ENCODE measurements around the gene ARL5B.

Gene ARL5B

DNA sequence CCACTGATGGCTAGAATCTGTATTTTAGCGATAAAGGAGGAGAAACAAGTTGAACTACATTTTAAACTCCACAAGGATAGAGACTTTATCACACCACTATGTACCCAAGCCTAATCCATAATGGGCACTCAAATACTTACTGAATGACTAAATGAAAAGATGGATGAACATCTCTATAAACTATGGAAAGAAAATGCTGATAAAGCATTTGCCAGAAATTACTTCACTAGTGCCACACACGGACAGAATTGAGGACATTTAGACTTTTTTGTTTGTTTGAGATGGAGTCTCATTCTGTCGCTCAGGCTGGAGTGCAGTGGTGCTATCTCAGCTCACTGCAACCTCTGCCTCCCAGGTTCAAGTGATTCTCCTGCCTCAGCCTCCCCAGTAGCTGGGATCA, 6.1 kb upstream of the ARL5B start:
- ATAC-seq, result no peak
- no peak for TF ChIP-seq ESRRG (CRISPR knock-in tag; IDR thresholded peaks at IDR 0.05)
- TF ChIP-seq PPARA (CRISPR knock-in tag; IDR thresholded peaks at IDR 0.05; ENCODE audit: borderline replicate concordance), result no peak
- no peak for TF ChIP-seq ZNF70 (CRISPR knock-in tag; IDR thresholded peaks at IDR 0.05)
- TF ChIP-seq, protein P1, sequence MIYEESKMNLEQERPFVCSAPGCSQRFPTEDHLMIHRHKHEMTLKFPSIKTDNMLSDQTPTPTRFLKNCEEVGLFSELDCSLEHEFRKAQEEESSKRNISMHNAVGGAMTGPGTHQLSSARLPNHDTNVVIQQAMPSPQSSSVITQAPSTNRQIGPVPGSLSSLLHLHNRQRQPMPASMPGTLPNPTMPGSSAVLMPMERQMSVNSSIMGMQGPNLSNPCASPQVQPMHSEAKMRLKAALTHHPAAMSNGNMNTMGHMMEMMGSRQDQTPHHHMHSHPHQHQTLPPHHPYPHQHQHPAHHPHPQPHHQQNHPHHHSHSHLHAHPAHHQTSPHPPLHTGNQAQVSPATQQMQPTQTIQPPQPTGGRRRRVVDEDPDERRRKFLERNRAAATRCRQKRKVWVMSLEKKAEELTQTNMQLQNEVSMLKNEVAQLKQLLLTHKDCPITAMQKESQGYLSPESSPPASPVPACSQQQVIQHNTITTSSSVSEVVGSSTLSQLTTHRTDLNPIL (CRISPR knock-in tag; IDR thresholded peaks at IDR 0.05; ENCODE audit: low read depth), result no peak
- no peak for TF ChIP-seq ZNF565 (CRISPR knock-in tag; conservative IDR thresholded peaks at IDR 0.05; ENCODE audit: low read depth)
- TF ChIP-seq ZNF8 (CRISPR knock-in tag; IDR thresholded peaks at IDR 0.05), result no peak
- no peak for TF ChIP-seq ZFP30 (CRISPR knock-in tag; IDR thresholded peaks at IDR 0.05)
- TF ChIP-seq BACH2 (CRISPR knock-in tag; IDR thresholded peaks at IDR 0.05; ENCODE audit: borderline replicate concordance), result no peak
- no peak for TF ChIP-seq TCF4 (CRISPR knock-in tag; IDR thresholded peaks at IDR 0.05; ENCODE audit: borderline replicate concordance)

DNA sequence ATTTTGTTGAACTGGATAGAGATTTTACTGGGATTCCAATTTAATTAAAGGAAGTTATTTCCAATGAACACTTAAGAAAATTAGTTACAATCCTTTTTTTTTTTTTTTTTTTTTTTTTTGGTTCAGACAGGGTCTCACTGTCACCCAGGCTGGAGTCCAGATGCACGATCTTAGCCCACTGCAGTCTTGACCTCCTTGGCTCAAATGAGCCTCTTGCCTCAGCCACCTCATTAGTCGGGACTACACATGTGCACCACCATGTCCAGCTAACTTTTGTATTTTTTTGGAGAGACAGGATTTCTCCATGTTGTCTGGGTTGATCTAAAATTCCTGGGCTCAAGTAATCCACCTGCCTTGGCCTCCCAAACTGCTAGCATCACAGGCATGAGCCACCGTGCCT, 2.5 kb upstream of the ARL5B start:
- no peak for ATAC-seq
- TF ChIP-seq, protein P2, sequence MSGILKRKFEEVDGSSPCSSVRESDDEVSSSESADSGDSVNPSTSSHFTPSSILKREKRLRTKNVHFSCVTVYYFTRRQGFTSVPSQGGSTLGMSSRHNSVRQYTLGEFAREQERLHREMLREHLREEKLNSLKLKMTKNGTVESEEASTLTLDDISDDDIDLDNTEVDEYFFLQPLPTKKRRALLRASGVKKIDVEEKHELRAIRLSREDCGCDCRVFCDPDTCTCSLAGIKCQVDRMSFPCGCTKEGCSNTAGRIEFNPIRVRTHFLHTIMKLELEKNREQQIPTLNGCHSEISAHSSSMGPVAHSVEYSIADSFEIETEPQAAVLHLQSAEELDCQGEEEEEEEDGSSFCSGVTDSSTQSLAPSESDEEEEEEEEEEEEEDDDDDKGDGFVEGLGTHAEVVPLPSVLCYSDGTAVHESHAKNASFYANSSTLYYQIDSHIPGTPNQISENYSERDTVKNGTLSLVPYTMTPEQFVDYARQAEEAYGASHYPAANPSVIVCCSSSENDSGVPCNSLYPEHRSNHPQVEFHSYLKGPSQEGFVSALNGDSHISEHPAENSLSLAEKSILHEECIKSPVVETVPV (CRISPR knock-in tag; IDR thresholded peaks at IDR 0.05), result no peak
- TF ChIP-seq, protein P3, sequence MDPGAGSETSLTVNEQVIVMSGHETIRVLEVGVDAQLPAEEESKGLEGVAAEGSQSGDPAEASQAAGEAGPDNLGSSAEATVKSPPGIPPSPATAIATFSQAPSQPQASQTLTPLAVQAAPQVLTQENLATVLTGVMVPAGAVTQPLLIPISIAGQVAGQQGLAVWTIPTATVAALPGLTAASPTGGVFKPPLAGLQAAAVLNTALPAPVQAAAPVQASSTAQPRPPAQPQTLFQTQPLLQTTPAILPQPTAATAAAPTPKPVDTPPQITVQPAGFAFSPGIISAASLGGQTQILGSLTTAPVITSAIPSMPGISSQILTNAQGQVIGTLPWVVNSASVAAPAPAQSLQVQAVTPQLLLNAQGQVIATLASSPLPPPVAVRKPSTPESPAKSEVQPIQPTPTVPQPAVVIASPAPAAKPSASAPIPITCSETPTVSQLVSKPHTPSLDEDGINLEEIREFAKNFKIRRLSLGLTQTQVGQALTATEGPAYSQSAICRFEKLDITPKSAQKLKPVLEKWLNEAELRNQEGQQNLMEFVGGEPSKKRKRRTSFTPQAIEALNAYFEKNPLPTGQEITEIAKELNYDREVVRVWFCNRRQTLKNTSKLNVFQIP (CRISPR knock-in tag; IDR thresholded peaks at IDR 0.05; ENCODE audit: borderline replicate concordance, low read depth), result no peak
- TF ChIP-seq, protein P1 (CRISPR knock-in tag; IDR thresholded peaks at IDR 0.05; ENCODE audit: low read depth), result no peak
- TF ChIP-seq OSR1 (CRISPR knock-in tag; IDR thresholded peaks at IDR 0.05) (no peak), ZNF565 (CRISPR knock-in tag; conservative IDR thresholded peaks at IDR 0.05; ENCODE audit: low read depth) (no peak), TOX (CRISPR knock-in tag; IDR thresholded peaks at IDR 0.05; ENCODE audit: borderline replicate concordance) (no peak), ZFP3 (CRISPR knock-in tag; IDR thresholded peaks at IDR 0.05) (no peak), GLIS3 (CRISPR knock-in tag; IDR thresholded peaks at IDR 0.05) (no peak), BACH2 (CRISPR knock-in tag; IDR thresholded peaks at IDR 0.05; ENCODE audit: borderline replicate concordance) (no peak), ZNF70 (CRISPR knock-in tag; IDR thresholded peaks at IDR 0.05) (no peak), ZNF8 (CRISPR knock-in tag; IDR thresholded peaks at IDR 0.05) (no peak), RARB (CRISPR knock-in tag; IDR thresholded peaks at IDR 0.05) (no peak), ZC3H10 (CRISPR knock-in tag; IDR thresholded peaks at IDR 0.05) (no peak), ZFP30 (CRISPR knock-in tag; IDR thresholded peaks at IDR 0.05) (no peak), SNAI2 (CRISPR knock-in tag; IDR thresholded peaks at IDR 0.05) (no peak), ISL1 (CRISPR knock-in tag; IDR thresholded peaks at IDR 0.05) (no peak)
- TF ChIP-seq, protein P4, sequence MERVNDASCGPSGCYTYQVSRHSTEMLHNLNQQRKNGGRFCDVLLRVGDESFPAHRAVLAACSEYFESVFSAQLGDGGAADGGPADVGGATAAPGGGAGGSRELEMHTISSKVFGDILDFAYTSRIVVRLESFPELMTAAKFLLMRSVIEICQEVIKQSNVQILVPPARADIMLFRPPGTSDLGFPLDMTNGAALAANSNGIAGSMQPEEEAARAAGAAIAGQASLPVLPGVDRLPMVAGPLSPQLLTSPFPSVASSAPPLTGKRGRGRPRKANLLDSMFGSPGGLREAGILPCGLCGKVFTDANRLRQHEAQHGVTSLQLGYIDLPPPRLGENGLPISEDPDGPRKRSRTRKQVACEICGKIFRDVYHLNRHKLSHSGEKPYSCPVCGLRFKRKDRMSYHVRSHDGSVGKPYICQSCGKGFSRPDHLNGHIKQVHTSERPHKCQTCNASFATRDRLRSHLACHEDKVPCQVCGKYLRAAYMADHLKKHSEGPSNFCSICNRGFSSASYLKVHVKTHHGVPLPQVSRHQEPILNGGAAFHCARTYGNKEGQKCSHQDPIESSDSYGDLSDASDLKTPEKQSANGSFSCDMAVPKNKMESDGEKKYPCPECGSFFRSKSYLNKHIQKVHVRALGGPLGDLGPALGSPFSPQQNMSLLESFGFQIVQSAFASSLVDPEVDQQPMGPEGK (CRISPR knock-in tag; IDR thresholded peaks at IDR 0.05; ENCODE audit: borderline replicate concordance), result no peak
- TF ChIP-seq, protein P5, sequence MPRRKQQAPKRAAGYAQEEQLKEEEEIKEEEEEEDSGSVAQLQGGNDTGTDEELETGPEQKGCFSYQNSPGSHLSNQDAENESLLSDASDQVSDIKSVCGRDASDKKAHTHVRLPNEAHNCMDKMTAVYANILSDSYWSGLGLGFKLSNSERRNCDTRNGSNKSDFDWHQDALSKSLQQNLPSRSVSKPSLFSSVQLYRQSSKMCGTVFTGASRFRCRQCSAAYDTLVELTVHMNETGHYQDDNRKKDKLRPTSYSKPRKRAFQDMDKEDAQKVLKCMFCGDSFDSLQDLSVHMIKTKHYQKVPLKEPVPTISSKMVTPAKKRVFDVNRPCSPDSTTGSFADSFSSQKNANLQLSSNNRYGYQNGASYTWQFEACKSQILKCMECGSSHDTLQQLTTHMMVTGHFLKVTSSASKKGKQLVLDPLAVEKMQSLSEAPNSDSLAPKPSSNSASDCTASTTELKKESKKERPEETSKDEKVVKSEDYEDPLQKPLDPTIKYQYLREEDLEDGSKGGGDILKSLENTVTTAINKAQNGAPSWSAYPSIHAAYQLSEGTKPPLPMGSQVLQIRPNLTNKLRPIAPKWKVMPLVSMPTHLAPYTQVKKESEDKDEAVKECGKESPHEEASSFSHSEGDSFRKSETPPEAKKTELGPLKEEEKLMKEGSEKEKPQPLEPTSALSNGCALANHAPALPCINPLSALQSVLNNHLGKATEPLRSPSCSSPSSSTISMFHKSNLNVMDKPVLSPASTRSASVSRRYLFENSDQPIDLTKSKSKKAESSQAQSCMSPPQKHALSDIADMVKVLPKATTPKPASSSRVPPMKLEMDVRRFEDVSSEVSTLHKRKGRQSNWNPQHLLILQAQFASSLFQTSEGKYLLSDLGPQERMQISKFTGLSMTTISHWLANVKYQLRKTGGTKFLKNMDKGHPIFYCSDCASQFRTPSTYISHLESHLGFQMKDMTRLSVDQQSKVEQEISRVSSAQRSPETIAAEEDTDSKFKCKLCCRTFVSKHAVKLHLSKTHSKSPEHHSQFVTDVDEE (CRISPR knock-in tag; IDR thresholded peaks at IDR 0.05), result no peak

Measured in SK-N-SH treated with all-trans-retinoic acid at 6 μM for 48 hours (cell line).